Esophagus muscularis mucosa (tissue), 4 donors: ENCODE data around the gene COX7A2. TPM values are rescaled to one million over a fixed set of nuclear protein-coding genes. Genes with fewer than 3 reads are reported as not detected.

Experiments used
- DNase-seq: peaks from one replicate; pipeline ENCODE4 v3.0.0-alpha.2; 2017; ENCODE audit errors: extremely low spot score
- H3K27ac ChIP-seq, 4 donors: fragments of 200-600 bp; sonication (generic); replicated peaks in 1 of 4; 1 replicate in 3 of 4; 2 replicates in 1 of 4; pipeline ENCODE4 v1.5.1; 2016 to 2019; ENCODE audit warnings: mild to moderate bottlenecking in 1 of 4
- H3K27me3 ChIP-seq, 4 donors: fragments of 200-600 bp; sonication (generic); one replicate each; pipeline versions ENCODE4 v1.5.1 to v1.6.0; 2016 to 2019
- H3K36me3 ChIP-seq, 4 donors: fragments of 200-600 bp; sonication (generic); one replicate each; pipeline ENCODE4 v1.5.1; 2016 to 2019
- H3K4me1 ChIP-seq, 4 donors: fragments of 200-600 bp; sonication (generic); one replicate each; pipeline ENCODE4 v1.5.1; 2016 to 2019
- H3K4me3 ChIP-seq, 4 donors: fragments of 200-600 bp; sonication (generic); 1 replicate in 2 of 4; 2 replicates in 2 of 4; pipeline ENCODE4 v1.5.1; 2016 to 2019; ENCODE audit warnings: mild to moderate bottlenecking in 4 of 4, moderate library complexity in 1 of 4
- H3K9me3 ChIP-seq, 4 donors: fragments of 200-600 bp; sonication (generic); 1 replicate in 3 of 4; 2 replicates in 1 of 4; pipeline ENCODE4 v1.5.1; 2016 to 2019
- CTCF ChIP-seq, 3 experiments: fragments of 200-600 bp in 2 of 3; fragments of 450-650 bp in 1 of 3; sonication (generic) in 2 of 3; IDR thresholded peaks; one replicate each; pipeline ENCODE4 v1.5.1; 2017 to 2019; ENCODE audit warnings: antibody characterized with exemption in 3 of 3, mild to moderate bottlenecking in 2 of 3, moderate library complexity in 1 of 3
- EP300 ChIP-seq: sonication (generic); formaldehyde crosslinking; IDR thresholded peaks from one replicate; pipeline ENCODE4 v1.6.1; 2017; ENCODE audit warnings: antibody characterized with exemption
- POLR2A ChIP-seq: fragments of 450-650 bp; IDR thresholded peaks from one replicate; pipeline ENCODE4 v1.6.1; 2017; ENCODE audit warnings: antibody characterized with exemption, moderate library complexity, mild to moderate bottlenecking, low read depth
- POLR2AphosphoS5 ChIP-seq, 2 donors: sonication (generic); formaldehyde crosslinking; IDR thresholded peaks; one replicate each; pipeline ENCODE4 v1.6.1; 2017; ENCODE audit warnings: antibody characterized with exemption in 2 of 2
- WGBS: methylation state at CpG from one replicate; pipeline ENCODE4 v1.1.5; 2018; 5-methylcytosine and 5-hydroxymethylcytosine counted together
- intact Hi-C: fragments of 100-400 bp; cut with DNase I; formaldehyde crosslinking; loops from one replicate; pipeline ENCODE4 v1.15.1; 2023
- total RNA-seq, 4 donors: library from RNA; depleted of rRNA; stranded (reverse); fragments of >200 nt; gene quantifications; one replicate each; pipeline versions ENCODE4 v1.1.0 to v1.2.1, GENCODE V29; 2016

Gene COX7A2
- total RNA-seq, 4 donors from 2014 or later = 126 to 480 (median 300) TPM

- Histone ChIP-seq H3K27me3 (no peaks in the 10 kb centered on the region), H3K27ac (no peak overlapping the region), H3K36me3 (peaks cover 0 to 23% (median 18%) of the 10 kb centered on the region in 4 donors), H3K9me3 (no peaks in the 10 kb centered on the region), H3K4me3 (no peak overlapping the region), H3K4me1 (peaks cover 22 to 53% (median 43%) of the 10 kb centered on the region in 4 donors)
- TF ChIP-seq CTCF (IDR thresholded peaks at IDR 0.05) (no peak), POLR2A (no peak), EP300 (no peak), POLR2AphosphoS5 (IDR thresholded peaks at IDR 0.05) (no peak)
- DNase-seq = no peak
- 93% methylated on average over 4 of the region's 4 CpGs for WGBS
- intact Hi-C loops = loop anchor here (5.0 kb wide), 1 partner anchor 258 kb away; no protein-coding TSS in a partner anchor
These were observed 25.4 kb upstream of the COX7A2 start for GRCh38 chr6:75268988-75269354.

GRCh38 chr6:75268121-75268987 lies 24.8 kb upstream of the COX7A2 start:
- no peaks in the 10 kb centered on the region for H3K27me3 ChIP-seq
- intact Hi-C loops = loop anchor here (5.0 kb wide), 1 partner anchor 259 kb away; no protein-coding TSS in a partner anchor
- peak overlapping the region; percentile 15 to 38 (median 30) for H3K27ac ChIP-seq
- H3K36me3 ChIP-seq = peaks cover 0 to 29% (median 23%) of the 10 kb centered on the region in 4 donors
- H3K9me3 ChIP-seq = no peaks in the 10 kb centered on the region
- H3K4me1 ChIP-seq = peaks cover 18 to 48% (median 37%) of the 10 kb centered on the region in 4 donors
- TF ChIP-seq CTCF (IDR thresholded peaks at IDR 0.05) = no peak
- TF ChIP-seq POLR2A = no peak
- TF ChIP-seq POLR2AphosphoS5 (IDR thresholded peaks at IDR 0.05) = no peak
- no peak for TF ChIP-seq EP300
- no peak overlapping the region for H3K4me3 ChIP-seq
- no peak for DNase-seq
- WGBS = 66% methylated on average over 5 of the region's 5 CpGs

GRCh38 chr6:75267461-75267860 lies 23.9 kb upstream of the COX7A2 start:
- intact Hi-C loops = loop anchor here (5.0 kb wide), 1 partner anchor 260 kb away; no protein-coding TSS in a partner anchor
- H3K27ac ChIP-seq = peak overlapping the region in 3 of 4 donors; percentile 18 to 38 (median 32)

GRCh38 chr6:75266716-75267291 lies 23.2 kb upstream of the COX7A2 start:
- no peaks in the 10 kb centered on the region for H3K27me3 ChIP-seq
- intact Hi-C loops = loop anchor here (5.0 kb wide), 1 partner anchor 260 kb away; no protein-coding TSS in a partner anchor
- peaks cover 18 to 38% (median 27%) of the 10 kb centered on the region in 4 donors for H3K4me1 ChIP-seq
- H3K4me3 ChIP-seq = no peak overlapping the region
- TF ChIP-seq POLR2A (no peak), EP300 (no peak), CTCF (IDR thresholded peaks at IDR 0.05) (peak; percentile 84 to 96 (median 88)), POLR2AphosphoS5 (IDR thresholded peaks at IDR 0.05) (no peak)
- 47% methylated on average over 2 of the region's 2 CpGs for WGBS
- no peak for DNase-seq
- no peak overlapping the region for H3K27ac ChIP-seq
- H3K36me3 ChIP-seq = peaks cover 0 to 32% (median 24%) of the 10 kb centered on the region in 4 donors
- no peaks in the 10 kb centered on the region for H3K9me3 ChIP-seq

More at GRCh38 chr6:75267461-75267860, 23.9 kb upstream of the COX7A2 start:
- peaks cover 18 to 43% (median 32%) of the 10 kb centered on the region in 4 donors for H3K4me1 ChIP-seq
- no peak overlapping the region for H3K4me3 ChIP-seq
- no peak for DNase-seq
- TF ChIP-seq POLR2AphosphoS5 (IDR thresholded peaks at IDR 0.05) (no peak), EP300 (no peak), CTCF (IDR thresholded peaks at IDR 0.05) (no peak), POLR2A (no peak)
- H3K9me3 ChIP-seq = no peaks in the 10 kb centered on the region
- WGBS = 31% methylated on average over 4 of the region's 4 CpGs
- peaks cover 0 to 32% (median 25%) of the 10 kb centered on the region in 4 donors for H3K36me3 ChIP-seq
- no peaks in the 10 kb centered on the region for H3K27me3 ChIP-seq
